HCT116 (cell line): ENCODE results near the gene RNF183. TPM values are rescaled to one million over a fixed set of nuclear protein-coding genes. Genes with fewer than 3 reads are reported as not detected.

Experiments used
- ATAC-seq: fragments of 200-7000 bp; cut with Tn5 transposase; 2 replicates; pipeline ENCODE4 v1.9.1; 2020; ENCODE audit warnings: mild to moderate bottlenecking, moderate library complexity
- BruUV-seq: library from RNA; stranded (reverse); fragments of 400-500 nt; replicated peaks from 2 replicates; lab custom pipeline; 2021; lab: Mats Ljungman, UMichigan
- CTCF ChIA-PET: fragments of 300-600 bp; sonication (Branson Sonifier 250); formaldehyde crosslinking; loops from one replicate; lab custom pipeline; 2021; ENCODE audit warnings: antibody characterized with exemption; lab: Charles Lee
- POLR2A ChIA-PET: fragments of 300-600, 350-600 bp; sonication (Branson Sonifier 250); formaldehyde crosslinking; loops from one replicate; lab custom pipeline; 2021; ENCODE audit warnings: antibody characterized with exemption; lab: Charles Lee
- RAD21 ChIA-PET, 2 experiments: fragments of 300-600 bp; sonication (Branson Sonifier 250); formaldehyde crosslinking; loops; one replicate each; lab custom pipeline; 2023; ENCODE audit warnings: low total read pairs in 2 of 2; ENCODE audit not compliant: uncharacterized antibody in 2 of 2, unreplicated experiment in 2 of 2, low non-redundant PET in 1 of 2; lab: Charles Lee
- DNase-seq: peaks from one replicate; pipeline ENCODE4 v3.0.0-alpha.2; 2010; ENCODE audit warnings: low read depth, low spot score
- H2AFZ ChIP-seq: fragments of 200-600 bp; shearing (Covaris generic), sonication (generic); 2 replicates; pipeline ENCODE4 v1.6.1; 2017; ENCODE audit warnings: low read depth, mixed run types, mixed read lengths, antibody characterized with exemption, low read length; ENCODE audit not compliant: poor library complexity, severe bottlenecking
- H3K27ac ChIP-seq: 2 replicates; pipeline ENCODE4 v1.5.1; 2012; ENCODE audit warnings: low read depth, low read length
- H3K27me3 ChIP-seq: fragments of 200-600 bp; sonication (generic); 2 replicates; pipeline ENCODE4 v1.6.1; 2016; ENCODE audit warnings: mixed run types, low read length, mixed read lengths; ENCODE audit not compliant: insufficient read depth
- H3K36me3 ChIP-seq, 2 experiments: fragments of 200-500 bp in 1 of 2; fragments of 200-600 bp in 1 of 2; sonication (Bioruptor generic) in 1 of 2; sonication (generic) in 1 of 2; 2 replicates each; pipeline versions ENCODE4 v1.5.1 to v1.6.1; 2014 to 2016; ENCODE audit warnings: low read length in 2 of 2, inconsistent platforms in 1 of 2, mixed read lengths in 1 of 2, mixed run types in 1 of 2; ENCODE audit not compliant: insufficient read depth in 2 of 2, control insufficient read depth in 1 of 2
- H3K4me1 ChIP-seq, 2 experiments: fragments of 200-600 bp in 1 of 2; sonication (generic) in 1 of 2; 2 replicates each; pipeline versions ENCODE4 v1.5.1 to v1.6.1; 2012 to 2017; ENCODE audit warnings: low read length in 2 of 2, inconsistent platforms in 1 of 2, mild to moderate bottlenecking in 1 of 2, mixed read lengths in 1 of 2, mixed run types in 1 of 2, moderate library complexity in 1 of 2; ENCODE audit not compliant: insufficient read depth in 2 of 2, control insufficient read depth in 1 of 2
- H3K4me2 ChIP-seq: fragments of 200-600 bp; sonication (generic); 2 replicates; pipeline ENCODE4 v1.6.1; 2017; ENCODE audit warnings: mixed run types, low read length, mixed read lengths
- H3K4me3 ChIP-seq, 2 experiments: fragments of 200-600 bp in 1 of 2; sonication (generic) in 1 of 2; replicated peaks in 1 of 2; 2 replicates each; pipeline ENCODE4 v1.5.1; 2011 to 2016; ENCODE audit warnings: low read length in 2 of 2, control low read depth in 1 of 2, low read depth in 1 of 2, mild to moderate bottlenecking in 1 of 2, mixed read lengths in 1 of 2, mixed run types in 1 of 2
- H3K79me2 ChIP-seq: fragments of 200-600 bp; sonication (generic); 2 replicates; pipeline ENCODE4 v1.6.1; 2017; ENCODE audit warnings: mild to moderate bottlenecking, mixed run types, low read length, moderate library complexity, mixed read lengths; ENCODE audit not compliant: insufficient read depth
- H3K9ac ChIP-seq: fragments of 200-600 bp; sonication (generic); 2 replicates; pipeline ENCODE4 v1.6.1; 2016; ENCODE audit warnings: low read length, mixed read lengths
- H3K9me2 ChIP-seq: fragments of 200-600 bp; sonication (generic), shearing (Covaris generic); 2 replicates; pipeline ENCODE4 v1.6.1; 2017; ENCODE audit warnings: mixed run types, mild to moderate bottlenecking, moderate library complexity; ENCODE audit not compliant: insufficient read depth
- H3K9me3 ChIP-seq, 2 experiments: fragments of 200-500 bp in 1 of 2; fragments of 200-600 bp in 1 of 2; sonication (Bioruptor generic) in 1 of 2; sonication (generic) in 1 of 2; 2 replicates each; pipeline ENCODE4 v1.6.1; 2014 to 2017; ENCODE audit warnings: low read length in 2 of 2, mixed read lengths in 2 of 2, inconsistent platforms in 1 of 2, low read depth in 1 of 2, mild to moderate bottlenecking in 1 of 2, mixed run types in 1 of 2, moderate library complexity in 1 of 2; ENCODE audit not compliant: control insufficient read depth in 1 of 2, insufficient read depth in 1 of 2
- H4K20me1 ChIP-seq: fragments of 200-600 bp; sonication (generic), shearing (Covaris generic); 2 replicates; pipeline ENCODE4 v1.6.1; 2017; ENCODE audit warnings: mixed run types, mild to moderate bottlenecking, moderate library complexity; ENCODE audit not compliant: insufficient read depth
- ATF3 ChIP-seq: IDR thresholded peaks from 2 replicates; pipeline ENCODE4 v1.6.1; 2012
- ELF1 ChIP-seq: IDR thresholded peaks from 2 replicates; pipeline ENCODE4 v1.6.1; 2012; ENCODE audit warnings: low read depth, borderline replicate concordance
- EZH2 ChIP-seq: fragments of 200-600 bp; sonication (generic); IDR thresholded peaks from 2 replicates; pipeline ENCODE4 v1.6.1; 2017; ENCODE audit warnings: antibody characterized with exemption, mixed run types
- EZH2phosphoT487 ChIP-seq: fragments of 200-600 bp; IDR thresholded peaks from 2 replicates; pipeline ENCODE4 v1.6.1; 2018; ENCODE audit warnings: antibody characterized with exemption, borderline replicate concordance
- POLR2A ChIP-seq: IDR thresholded peaks from 2 replicates; pipeline ENCODE4 v1.7.0; 2011; ENCODE audit warnings: borderline replicate concordance; ENCODE audit not compliant: insufficient read depth, insufficient read length; ENCODE audit errors: extremely low read depth
- POLR2AphosphoS5 ChIP-seq: IDR thresholded peaks from 2 replicates; pipeline ENCODE4 v1.6.1; 2011; ENCODE audit warnings: mild to moderate bottlenecking, low read depth, low read length, moderate library complexity
- SIN3A ChIP-seq: IDR thresholded peaks from 2 replicates; pipeline ENCODE4 v1.6.1; 2012; ENCODE audit warnings: low read depth
- ZFX ChIP-seq: fragments of 450-650 bp; IDR thresholded peaks from 2 replicates; pipeline ENCODE4 v1.6.1; 2017
- intact Hi-C: fragments of 100-400 bp; cut with micrococcal nuclease; formaldehyde crosslinking; loops from 2 replicates; pipeline ENCODE4 v1.10.0; 2022
- total RNA-seq: library from RNA; stranded (reverse); gene quantifications from one replicate; pipeline ENCODE4 v1.2.1, GENCODE V29; 2021; ENCODE audit not compliant: unreplicated experiment
- TF ChIP-seq, protein P1 (sequence below), 3 experiments: fragments of 200-600 bp in 1 of 3; sonication (generic) in 1 of 3; IDR thresholded peaks in 2 of 3; conservative IDR thresholded peaks in 1 of 3; 2 replicates each; pipeline ENCODE4 v1.5.1; 2012 to 2017; ENCODE audit warnings: low read depth in 2 of 3, low read length in 2 of 3, antibody characterized with exemption in 1 of 3, borderline replicate concordance in 1 of 3, control low read depth in 1 of 3, mild to moderate bottlenecking in 1 of 3, mixed read lengths in 1 of 3, mixed run types in 1 of 3, moderate library complexity in 1 of 3; ENCODE audit not compliant: insufficient read depth in 1 of 3
- TF ChIP-seq, protein P2 (sequence below): IDR thresholded peaks from 2 replicates; pipeline ENCODE4 v1.6.1; 2012; ENCODE audit warnings: low read depth
- TF ChIP-seq, protein P3 (sequence below): IDR thresholded peaks from 2 replicates; pipeline ENCODE4 v1.6.1; 2011; ENCODE audit warnings: mild to moderate bottlenecking, low read length, moderate library complexity; ENCODE audit not compliant: insufficient replicate concordance; ENCODE audit errors: extremely low read depth

The RNF183 gene
- total RNA-seq, 1 experiment from 2014 or later = 0.12 TPM

GRCh38 chr9:113299800-113300292 lies 3.3 kb downstream of the RNF183 start (continued):
- TF ChIP-seq, protein P1, sequence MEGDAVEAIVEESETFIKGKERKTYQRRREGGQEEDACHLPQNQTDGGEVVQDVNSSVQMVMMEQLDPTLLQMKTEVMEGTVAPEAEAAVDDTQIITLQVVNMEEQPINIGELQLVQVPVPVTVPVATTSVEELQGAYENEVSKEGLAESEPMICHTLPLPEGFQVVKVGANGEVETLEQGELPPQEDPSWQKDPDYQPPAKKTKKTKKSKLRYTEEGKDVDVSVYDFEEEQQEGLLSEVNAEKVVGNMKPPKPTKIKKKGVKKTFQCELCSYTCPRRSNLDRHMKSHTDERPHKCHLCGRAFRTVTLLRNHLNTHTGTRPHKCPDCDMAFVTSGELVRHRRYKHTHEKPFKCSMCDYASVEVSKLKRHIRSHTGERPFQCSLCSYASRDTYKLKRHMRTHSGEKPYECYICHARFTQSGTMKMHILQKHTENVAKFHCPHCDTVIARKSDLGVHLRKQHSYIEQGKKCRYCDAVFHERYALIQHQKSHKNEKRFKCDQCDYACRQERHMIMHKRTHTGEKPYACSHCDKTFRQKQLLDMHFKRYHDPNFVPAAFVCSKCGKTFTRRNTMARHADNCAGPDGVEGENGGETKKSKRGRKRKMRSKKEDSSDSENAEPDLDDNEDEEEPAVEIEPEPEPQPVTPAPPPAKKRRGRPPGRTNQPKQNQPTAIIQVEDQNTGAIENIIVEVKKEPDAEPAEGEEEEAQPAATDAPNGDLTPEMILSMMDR (IDR thresholded peaks at IDR 0.05 in 2 of 3, conservative IDR thresholded peaks at IDR 0.05 in 1 of 3; ENCODE audit: borderline replicate concordance in 1 of 3, insufficient read depth in 1 of 3, low read depth in 2 of 3, low read length in 2 of 3) = no peak
- no peak for TF ChIP-seq ELF1
- TF ChIP-seq POLR2AphosphoS5 = no peak
- TF ChIP-seq SIN3A = no peak

DNA sequence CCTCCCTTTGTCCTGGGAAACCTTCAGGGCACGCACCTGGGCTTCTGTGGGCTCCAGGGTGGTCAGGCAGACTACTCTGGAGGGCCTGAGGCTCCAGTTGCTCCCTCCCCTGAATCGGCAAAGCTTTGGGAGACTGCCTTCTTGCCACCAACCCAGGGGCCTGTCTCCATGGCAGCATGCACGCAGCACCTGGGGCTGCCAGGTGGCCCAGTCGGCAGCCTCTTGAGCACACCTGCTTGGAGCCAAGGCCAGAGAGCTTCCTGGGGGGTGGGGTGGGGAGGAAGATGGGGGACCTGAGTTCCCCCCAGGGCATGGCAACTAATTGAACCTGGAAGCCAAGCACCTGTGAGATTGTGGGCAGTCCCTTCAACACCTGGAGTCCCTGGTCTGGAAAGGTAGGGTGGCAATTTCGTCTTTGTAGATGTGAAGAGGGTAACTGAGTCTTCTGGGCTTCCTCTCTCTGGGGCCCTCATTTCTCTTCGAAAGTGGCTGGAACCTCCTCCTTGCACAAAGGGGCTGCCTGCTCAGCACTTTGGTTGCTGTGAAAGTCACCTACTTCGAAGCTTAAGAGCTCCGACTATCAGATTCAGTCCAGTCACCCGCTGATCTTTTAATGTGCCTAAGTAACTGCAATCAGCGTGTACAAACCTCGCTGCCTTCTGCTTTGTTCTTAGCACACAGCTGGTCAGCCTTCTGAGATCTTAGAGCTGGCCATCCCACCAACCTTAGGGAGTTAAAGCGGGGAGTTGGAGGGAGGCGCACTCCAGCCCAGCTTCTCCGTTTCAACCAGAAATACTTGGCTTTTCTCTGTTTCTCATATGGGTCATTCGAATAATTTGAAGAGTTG lies 4.0 kb downstream of the RNF183 start:
- Histone ChIP-seq H3K9me2 (no peaks in the 10 kb centered on the region), H3K4me2 (no peak overlapping the region), H3K9me3 (no peaks in the 10 kb centered on the region), H2AFZ (no peak overlapping the region), H3K9ac (no peak overlapping the region), H3K27ac (no peak overlapping the region), H3K4me1 (no peaks in the 10 kb centered on the region), H3K27me3 (0 out of 2 replicates have a peak, but pooled peaks cover 6% of the 10 kb centered on the region), H3K79me2 (no peaks in the 10 kb centered on the region), H4K20me1 (no peaks in the 10 kb centered on the region), H3K36me3 (0 out of 4 replicates have a peak, but pooled peaks cover 0 to under 1% of the 10 kb centered on the region in 2 experiments), H3K4me3 (no peak overlapping the region)
- intact Hi-C loops = no loop called here
- no TSS peak for BruUV-seq
- RAD21 ChIA-PET = no interaction called here
- POLR2A ChIA-PET = interaction anchor here (1.4 kb wide), 1 partner anchor 111 kb away, joined by 4 read pairs; the partner anchor contains the start of genes C9orf43 and POLE3
- CTCF ChIA-PET = no interaction called here
- no peak for ATAC-seq
- no peak for DNase-seq
- no peak for TF ChIP-seq ZFX
- TF ChIP-seq, protein P2, sequence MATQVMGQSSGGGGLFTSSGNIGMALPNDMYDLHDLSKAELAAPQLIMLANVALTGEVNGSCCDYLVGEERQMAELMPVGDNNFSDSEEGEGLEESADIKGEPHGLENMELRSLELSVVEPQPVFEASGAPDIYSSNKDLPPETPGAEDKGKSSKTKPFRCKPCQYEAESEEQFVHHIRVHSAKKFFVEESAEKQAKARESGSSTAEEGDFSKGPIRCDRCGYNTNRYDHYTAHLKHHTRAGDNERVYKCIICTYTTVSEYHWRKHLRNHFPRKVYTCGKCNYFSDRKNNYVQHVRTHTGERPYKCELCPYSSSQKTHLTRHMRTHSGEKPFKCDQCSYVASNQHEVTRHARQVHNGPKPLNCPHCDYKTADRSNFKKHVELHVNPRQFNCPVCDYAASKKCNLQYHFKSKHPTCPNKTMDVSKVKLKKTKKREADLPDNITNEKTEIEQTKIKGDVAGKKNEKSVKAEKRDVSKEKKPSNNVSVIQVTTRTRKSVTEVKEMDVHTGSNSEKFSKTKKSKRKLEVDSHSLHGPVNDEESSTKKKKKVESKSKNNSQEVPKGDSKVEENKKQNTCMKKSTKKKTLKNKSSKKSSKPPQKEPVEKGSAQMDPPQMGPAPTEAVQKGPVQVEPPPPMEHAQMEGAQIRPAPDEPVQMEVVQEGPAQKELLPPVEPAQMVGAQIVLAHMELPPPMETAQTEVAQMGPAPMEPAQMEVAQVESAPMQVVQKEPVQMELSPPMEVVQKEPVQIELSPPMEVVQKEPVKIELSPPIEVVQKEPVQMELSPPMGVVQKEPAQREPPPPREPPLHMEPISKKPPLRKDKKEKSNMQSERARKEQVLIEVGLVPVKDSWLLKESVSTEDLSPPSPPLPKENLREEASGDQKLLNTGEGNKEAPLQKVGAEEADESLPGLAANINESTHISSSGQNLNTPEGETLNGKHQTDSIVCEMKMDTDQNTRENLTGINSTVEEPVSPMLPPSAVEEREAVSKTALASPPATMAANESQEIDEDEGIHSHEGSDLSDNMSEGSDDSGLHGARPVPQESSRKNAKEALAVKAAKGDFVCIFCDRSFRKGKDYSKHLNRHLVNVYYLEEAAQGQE = no peak
- TF ChIP-seq ATF3 = no peak
- no peak for TF ChIP-seq EZH2
- TF ChIP-seq EZH2phosphoT487 = no peak
- no peak for TF ChIP-seq POLR2AphosphoS5
- TF ChIP-seq, protein P3, sequence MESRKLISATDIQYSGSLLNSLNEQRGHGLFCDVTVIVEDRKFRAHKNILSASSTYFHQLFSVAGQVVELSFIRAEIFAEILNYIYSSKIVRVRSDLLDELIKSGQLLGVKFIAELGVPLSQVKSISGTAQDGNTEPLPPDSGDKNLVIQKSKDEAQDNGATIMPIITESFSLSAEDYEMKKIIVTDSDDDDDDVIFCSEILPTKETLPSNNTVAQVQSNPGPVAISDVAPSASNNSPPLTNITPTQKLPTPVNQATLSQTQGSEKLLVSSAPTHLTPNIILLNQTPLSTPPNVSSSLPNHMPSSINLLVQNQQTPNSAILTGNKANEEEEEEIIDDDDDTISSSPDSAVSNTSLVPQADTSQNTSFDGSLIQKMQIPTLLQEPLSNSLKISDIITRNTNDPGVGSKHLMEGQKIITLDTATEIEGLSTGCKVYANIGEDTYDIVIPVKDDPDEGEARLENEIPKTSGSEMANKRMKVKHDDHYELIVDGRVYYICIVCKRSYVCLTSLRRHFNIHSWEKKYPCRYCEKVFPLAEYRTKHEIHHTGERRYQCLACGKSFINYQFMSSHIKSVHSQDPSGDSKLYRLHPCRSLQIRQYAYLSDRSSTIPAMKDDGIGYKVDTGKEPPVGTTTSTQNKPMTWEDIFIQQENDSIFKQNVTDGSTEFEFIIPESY = no peak
- TF ChIP-seq, protein P1 (IDR thresholded peaks at IDR 0.05 in 2 of 3, conservative IDR thresholded peaks at IDR 0.05 in 1 of 3; ENCODE audit: borderline replicate concordance in 1 of 3, insufficient read depth in 1 of 3, low read depth in 2 of 3, low read length in 2 of 3) = no peak
- TF ChIP-seq POLR2A = no peak
